Measurements from ENCODE around the gene PIGH.

DNA sequence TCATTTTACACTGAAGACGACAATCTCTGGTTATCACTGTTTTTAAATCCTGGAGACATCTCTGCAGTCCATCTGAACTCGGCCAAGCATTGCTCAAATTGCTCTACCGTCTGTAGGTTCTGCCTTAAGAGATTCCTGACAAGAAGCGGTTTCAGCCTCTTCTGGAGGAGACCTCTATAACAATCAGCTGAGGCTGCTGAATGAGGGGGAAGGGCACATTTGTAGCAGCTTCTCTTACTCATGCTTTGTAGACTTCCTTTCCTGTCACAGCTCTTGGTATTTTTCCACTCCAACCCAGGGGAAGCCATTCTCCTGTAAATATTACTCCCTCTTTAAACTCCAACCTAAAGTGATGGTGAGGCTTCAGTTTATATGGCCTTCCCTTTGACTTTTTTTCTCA, 22.6 kb upstream of the PIGH start:
- TF ChIP-seq SPI1 (IDR thresholded peaks at IDR 0.05; ENCODE audit: low read depth, low read length) (no peak), POLR2A (IDR thresholded peaks at IDR 0.05; ENCODE audit: low read depth, low read length) (no peak), TAF1 (IDR thresholded peaks at IDR 0.05; ENCODE audit: low read depth, low read length) (no peak), POLR2AphosphoS5 (IDR thresholded peaks at IDR 0.05; ENCODE audit: low read depth, low read length) (no peak)
